ENCODE data around the gene CEP120.

GRCh38 chr5:123365156-123365555 is 58.0 kb downstream of the CEP120 start:
- TF ChIP-seq CBX8 (IDR thresholded peaks at IDR 0.05) (no peak), POLR2AphosphoS2 (conservative IDR thresholded peaks at IDR 0.05; ENCODE audit: low read length) (no peak), MAFK (IDR thresholded peaks at IDR 0.05; ENCODE audit: partially characterized antibody) (no peak), CTCF (IDR thresholded peaks at IDR 0.05) (no peak), EP300 (IDR thresholded peaks at IDR 0.05) (no peak), POLR2A (IDR thresholded peaks at IDR 0.05; ENCODE audit: low read length) (no peak), MAX (IDR thresholded peaks at IDR 0.05) (no peak), MYC (IDR thresholded peaks at IDR 0.05; ENCODE audit: borderline replicate concordance, low read length) (no peak), CEBPB (IDR thresholded peaks at IDR 0.05) (no peak), USF2 (IDR thresholded peaks at IDR 0.05) (no peak), ZFP36 (IDR thresholded peaks at IDR 0.05; ENCODE audit: borderline replicate concordance, partially characterized antibody) (no peak)
